ENCODE data around the gene BAIAP3. TPM values are rescaled to one million over a fixed set of nuclear protein-coding genes. Genes with fewer than 3 reads are reported as not detected.

BAIAP3 gene
- total RNA-seq, 6 experiments from 2014 or later: 5.4 to 7.6 (median 5.8) TPM

GRCh38 chr16:1343428-1344242, 10.2 kb downstream of the BAIAP3 start:
- Histone ChIP-seq H3K4me1 (peaks cover 0 to 13% (median 6%) of the 10 kb centered on the region in 4 donors), H3K27me3 (no peaks in the 10 kb centered on the region), H3K9me3 (no peaks in the 10 kb centered on the region), H3K27ac (no peak overlapping the region), H3K36me3 (no peaks in the 10 kb centered on the region), H3K4me3 (peak overlapping the region; percentile 39 to 58 (median 48))
- TF ChIP-seq POLR2A (IDR thresholded peaks at IDR 0.05): no peak
- TF ChIP-seq CTCF (IDR thresholded peaks at IDR 0.05): no peak
- ATAC-seq (peak in 1 of 4 donors; percentile 7), DNase-seq (no peak)
- intact Hi-C loops (cut with DNase I): no loop called here
- 6% methylated on average over 10 of the region's 44 CpGs for WGBS (ENCODE audit: insufficient coverage, low coverage, low lambda C conversion rate, missing lambda C conversion rate)

- WGBS (ENCODE audit: insufficient coverage, low coverage, low lambda C conversion rate, missing lambda C conversion rate): 83% methylated on average over 5 of the region's 14 CpGs
- DNase-seq: no peak
Observed at GRCh38 chr16:1344499-1344898, 11.1 kb downstream of the BAIAP3 start.

GRCh38 chr16:1345087-1345486, 11.6 kb downstream of the BAIAP3 start:
- intact Hi-C loops (cut with DNase I): no loop called here
- TF ChIP-seq POLR2A (IDR thresholded peaks at IDR 0.05) (no peak), CTCF (IDR thresholded peaks at IDR 0.05) (no peak)

More at GRCh38 chr16:1344499-1344898, 11.1 kb downstream of the BAIAP3 start:
- TF ChIP-seq POLR2A (IDR thresholded peaks at IDR 0.05) (no peak), CTCF (IDR thresholded peaks at IDR 0.05) (no peak)
- H3K36me3 ChIP-seq: no peaks in the 10 kb centered on the region
- no peak for ATAC-seq
- intact Hi-C loops (cut with DNase I): no loop called here
- H3K4me3 ChIP-seq: no peak overlapping the region
- H3K9me3 ChIP-seq: no peaks in the 10 kb centered on the region
- H3K27ac ChIP-seq: no peak overlapping the region
- no peaks in the 10 kb centered on the region for H3K27me3 ChIP-seq
- peaks cover 0 to 13% (median 6%) of the 10 kb centered on the region in 4 donors for H3K4me1 ChIP-seq

GRCh38 chr16:1345651-1346421, 12.4 kb downstream of the BAIAP3 start:
- ATAC-seq (no peak), DNase-seq (no peak)
- no peak overlapping the region for H3K4me3 ChIP-seq
- WGBS (ENCODE audit: insufficient coverage, low coverage, low lambda C conversion rate, missing lambda C conversion rate): 91% methylated on average over 3 of the region's 31 CpGs
- TF ChIP-seq CTCF (IDR thresholded peaks at IDR 0.05) (no peak), POLR2A (IDR thresholded peaks at IDR 0.05) (no peak)
- H3K36me3 ChIP-seq: no peaks in the 10 kb centered on the region
- intact Hi-C loops (cut with DNase I): no loop called here
- no peak overlapping the region for H3K27ac ChIP-seq
- H3K4me1 ChIP-seq: peaks cover 0 to 18% (median 9%) of the 10 kb centered on the region in 4 donors
- no peaks in the 10 kb centered on the region for H3K27me3 ChIP-seq
- H3K9me3 ChIP-seq: no peaks in the 10 kb centered on the region

More at GRCh38 chr16:1345087-1345486, 11.6 kb downstream of the BAIAP3 start:
- no peaks in the 10 kb centered on the region for H3K36me3 ChIP-seq
- DNase-seq (no peak), ATAC-seq (no peak)
- no peaks in the 10 kb centered on the region for H3K27me3 ChIP-seq
- no peaks in the 10 kb centered on the region for H3K9me3 ChIP-seq
- H3K27ac ChIP-seq: no peak overlapping the region
- peaks cover 0 to 13% (median 6%) of the 10 kb centered on the region in 4 donors for H3K4me1 ChIP-seq
- H3K4me3 ChIP-seq: no peak overlapping the region
- WGBS (ENCODE audit: insufficient coverage, low coverage, low lambda C conversion rate, missing lambda C conversion rate): no CpG with 5 or more reads among the region's 11 CpGs

Data from right lobe of liver (tissue), 6 donors.